Body of pancreas (tissue), 4 donors: Measurements from ENCODE around the gene NEU4. TPM values are rescaled to one million over a fixed set of nuclear protein-coding genes. Genes with fewer than 3 reads are reported as not detected.

Experiments used
- ATAC-seq: fragments of 150-250 bp; one replicate; pipeline ENCODE4 v1.9.1; 2016
- DNase-seq, 4 donors: peaks; one replicate each; pipeline ENCODE4 v3.0.0-alpha.2; 2019
- H3K27ac ChIP-seq, 4 donors: fragments of 200-600 bp; sonication (generic); 1 replicate in 3 of 4; 2 replicates in 1 of 4; pipeline versions ENCODE4 v1.5.1 to v1.6.1; 2016 to 2019; ENCODE audit warnings: mild to moderate bottlenecking in 1 of 4, mixed read lengths in 1 of 4, moderate library complexity in 1 of 4
- H3K27me3 ChIP-seq, 2 donors: fragments of 200-600 bp; sonication (generic); one replicate each; pipeline ENCODE4 v1.6.0; 2016; ENCODE audit warnings: mild to moderate bottlenecking in 1 of 2
- H3K36me3 ChIP-seq, 2 donors: fragments of 200-600 bp; sonication (generic); replicated peaks in 1 of 2; 2 replicates each; pipeline ENCODE4 v1.5.1; 2016; ENCODE audit warnings: low read depth in 2 of 2; ENCODE audit not compliant: insufficient read depth in 1 of 2
- H3K4me1 ChIP-seq: fragments of 200-600 bp; sonication (generic); one replicate; pipeline ENCODE4 v1.6.0; 2016
- H3K4me3 ChIP-seq, 2 donors: fragments of 200-600 bp; sonication (generic); 1 replicate in 1 of 2; 2 replicates in 1 of 2; pipeline ENCODE4 v1.5.1; 2016 to 2019
- H3K9me3 ChIP-seq, 3 donors: fragments of 200-600 bp; sonication (generic); 1 replicate in 2 of 3; 2 replicates in 1 of 3; pipeline ENCODE4 v1.5.1; 2016
- POLR2A ChIP-seq, 3 donors: fragments of 450-650 bp; IDR thresholded peaks; one replicate each; pipeline ENCODE4 v1.6.1; 2016; ENCODE audit warnings: antibody characterized with exemption in 3 of 3, mild to moderate bottlenecking in 2 of 3
- WGBS, 2 donors: methylation state at CpG; one replicate each; pipeline ENCODE4 v1.1.5; 2017; 5-methylcytosine and 5-hydroxymethylcytosine counted together
- intact Hi-C: fragments of 100-400 bp; cut with DNase I; formaldehyde crosslinking; loops from one replicate; pipeline ENCODE4 v1.15.1; 2023
- total RNA-seq, 2 donors: library from RNA; depleted of rRNA; stranded (reverse); fragments of >200 nt; gene quantifications; one replicate each; pipeline ENCODE4 v1.1.0, GENCODE V29; 2016
- TF ChIP-seq, protein P1 (sequence below), 7 experiments: fragments of 450-650 bp in 4 of 7; fragments of 200-600 bp in 3 of 7; sonication (generic) in 3 of 7; IDR thresholded peaks; one replicate each; pipeline ENCODE4 v1.5.1; 2016 to 2019; ENCODE audit warnings: antibody characterized with exemption in 7 of 7

The NEU4 gene
- total RNA-seq, 2 donors from 2014 or later: not detected

DNA sequence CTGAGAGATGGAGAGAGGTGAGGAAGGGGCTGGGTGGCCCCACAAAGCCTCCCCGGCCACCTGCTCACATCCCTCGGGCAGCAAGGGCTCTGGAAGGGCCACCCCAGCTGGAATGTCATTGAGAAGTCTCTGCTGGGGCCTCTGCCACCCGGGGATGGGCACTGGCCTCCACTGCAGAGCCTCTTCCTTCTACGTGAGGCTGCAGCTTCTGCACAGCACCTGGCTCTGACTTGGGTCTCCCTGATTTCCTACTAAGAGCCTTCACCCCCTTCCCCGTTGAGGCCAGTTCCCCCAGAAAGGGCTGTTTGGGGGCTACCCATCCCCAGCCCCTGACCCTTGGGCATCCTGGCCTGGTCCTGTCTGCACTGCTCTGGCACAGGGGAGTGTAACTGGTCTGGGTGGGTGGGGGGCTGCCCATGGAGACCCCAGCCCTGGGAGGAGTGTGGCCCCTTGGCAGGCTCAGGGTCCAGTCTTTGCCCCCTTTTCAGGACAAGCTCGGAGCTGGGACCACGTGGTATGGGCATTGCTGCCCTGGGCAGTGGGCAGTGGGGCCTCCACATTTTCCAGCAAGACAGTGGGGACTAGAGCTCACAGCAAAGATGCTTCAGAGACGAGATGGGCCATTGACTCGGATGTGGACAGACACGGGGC lies 44.1 kb downstream of the NEU4 start:
- no peaks in the 10 kb centered on the region for H3K9me3 ChIP-seq
- no peak for ATAC-seq
- DNase-seq: no peak
- H3K27me3 ChIP-seq: no peaks in the 10 kb centered on the region
- intact Hi-C loops: no loop called here
- H3K36me3 ChIP-seq: no peaks in the 10 kb centered on the region
- WGBS, 2 donors: 92 to 96% methylated on average over 6 to 10 of the region's 10 CpGs
- TF ChIP-seq POLR2A (IDR thresholded peaks at IDR 0.05): no peak
- TF ChIP-seq, protein P1, sequence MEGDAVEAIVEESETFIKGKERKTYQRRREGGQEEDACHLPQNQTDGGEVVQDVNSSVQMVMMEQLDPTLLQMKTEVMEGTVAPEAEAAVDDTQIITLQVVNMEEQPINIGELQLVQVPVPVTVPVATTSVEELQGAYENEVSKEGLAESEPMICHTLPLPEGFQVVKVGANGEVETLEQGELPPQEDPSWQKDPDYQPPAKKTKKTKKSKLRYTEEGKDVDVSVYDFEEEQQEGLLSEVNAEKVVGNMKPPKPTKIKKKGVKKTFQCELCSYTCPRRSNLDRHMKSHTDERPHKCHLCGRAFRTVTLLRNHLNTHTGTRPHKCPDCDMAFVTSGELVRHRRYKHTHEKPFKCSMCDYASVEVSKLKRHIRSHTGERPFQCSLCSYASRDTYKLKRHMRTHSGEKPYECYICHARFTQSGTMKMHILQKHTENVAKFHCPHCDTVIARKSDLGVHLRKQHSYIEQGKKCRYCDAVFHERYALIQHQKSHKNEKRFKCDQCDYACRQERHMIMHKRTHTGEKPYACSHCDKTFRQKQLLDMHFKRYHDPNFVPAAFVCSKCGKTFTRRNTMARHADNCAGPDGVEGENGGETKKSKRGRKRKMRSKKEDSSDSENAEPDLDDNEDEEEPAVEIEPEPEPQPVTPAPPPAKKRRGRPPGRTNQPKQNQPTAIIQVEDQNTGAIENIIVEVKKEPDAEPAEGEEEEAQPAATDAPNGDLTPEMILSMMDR (IDR thresholded peaks at IDR 0.05): no peak
- H3K4me3 ChIP-seq: no peak overlapping the region
- H3K4me1 ChIP-seq: no peaks in the 10 kb centered on the region
- H3K27ac ChIP-seq: no peak overlapping the region

DNA sequence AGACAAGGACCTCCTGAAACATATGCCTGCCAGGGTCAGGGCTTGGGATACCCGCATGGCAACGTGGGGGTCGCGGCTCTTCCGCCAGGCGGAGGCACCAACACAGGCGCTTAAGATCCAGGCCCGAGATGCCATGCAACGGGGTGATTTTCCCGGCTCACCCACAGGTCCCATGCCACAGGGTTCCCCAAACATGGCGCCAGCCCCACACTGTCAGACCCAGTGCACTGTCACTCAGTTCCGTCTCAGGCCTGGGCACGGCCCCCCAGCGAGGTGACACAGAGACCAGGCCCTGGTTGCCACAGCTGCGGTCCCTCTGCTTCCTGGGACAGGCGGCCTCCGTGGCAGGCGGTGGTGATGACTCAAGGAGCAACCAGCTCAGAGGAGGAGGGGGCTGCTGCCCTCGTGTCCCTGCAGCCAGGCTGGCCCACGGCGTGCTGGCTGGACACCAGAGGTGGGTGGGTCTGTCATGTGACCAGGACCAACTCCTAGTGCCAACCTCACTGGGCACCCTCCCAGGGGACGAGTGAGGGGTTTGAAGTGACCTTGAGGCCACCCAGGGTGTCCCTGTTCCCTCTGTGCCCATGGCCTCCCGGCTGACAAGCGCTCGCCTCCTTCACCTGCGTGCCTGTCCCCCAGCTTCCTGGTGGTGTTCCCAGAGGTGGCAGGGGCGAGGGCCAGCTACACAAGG lies 44.8 kb downstream of the NEU4 start:
- H3K27me3 ChIP-seq: no peaks in the 10 kb centered on the region
- H3K27ac ChIP-seq: no peak overlapping the region
- no peaks in the 10 kb centered on the region for H3K4me1 ChIP-seq
- H3K36me3 ChIP-seq: no peaks in the 10 kb centered on the region
- no peak overlapping the region for H3K4me3 ChIP-seq
- TF ChIP-seq, protein P1 (IDR thresholded peaks at IDR 0.05): no peak
- TF ChIP-seq POLR2A (IDR thresholded peaks at IDR 0.05): no peak
- no peaks in the 10 kb centered on the region for H3K9me3 ChIP-seq
- WGBS, 2 donors: 68 to 73% methylated on average over 10 to 27 of the region's 27 CpGs
- peak in 1 of 4 donors; percentile 49 for DNase-seq
- no peak for ATAC-seq
- intact Hi-C loops: no loop called here

DNA sequence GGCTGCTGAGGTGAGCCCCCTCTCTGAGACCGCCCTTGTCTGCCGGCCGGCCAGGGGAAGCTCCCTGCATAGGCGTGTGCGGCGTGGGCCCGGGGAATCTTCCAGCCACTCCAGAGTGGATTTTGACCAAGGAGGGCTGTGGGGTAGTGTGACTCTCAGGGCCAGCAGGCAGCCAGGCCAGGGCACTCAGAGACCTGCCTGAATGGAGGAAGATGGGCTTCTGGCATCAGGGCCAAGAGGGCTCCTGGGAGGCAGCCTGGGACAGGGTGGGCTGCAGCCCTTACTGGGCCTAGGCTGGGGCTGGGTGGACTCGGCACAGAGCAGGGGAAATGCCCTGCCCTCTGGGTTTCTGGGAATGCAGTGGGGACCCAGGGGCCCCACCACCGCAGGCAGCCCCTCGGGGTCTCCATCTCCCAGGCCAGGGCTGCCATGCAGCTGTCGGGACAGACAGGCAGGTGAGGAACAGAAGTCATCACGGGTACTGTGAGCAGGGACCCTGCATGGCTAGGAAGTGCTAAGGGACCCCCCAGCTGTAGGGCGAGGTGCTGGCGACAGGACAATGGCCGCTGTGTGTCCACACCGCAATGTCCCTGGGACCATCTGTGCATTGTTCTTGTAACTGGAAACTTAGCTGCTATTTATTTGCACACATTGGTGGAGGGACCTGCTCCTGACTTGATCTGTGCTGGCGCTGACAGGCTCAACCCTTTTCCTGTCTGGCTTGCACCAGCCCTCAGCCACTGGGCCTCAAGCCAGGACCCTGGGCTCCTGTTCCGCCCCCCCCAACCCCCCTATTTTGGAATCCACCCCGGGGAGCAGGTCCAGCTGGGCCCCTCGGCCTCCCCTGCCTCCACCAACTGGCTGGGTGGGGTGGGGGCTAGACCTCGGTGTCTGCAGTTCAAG lies 45.6 kb downstream of the NEU4 start:
- Histone ChIP-seq H3K36me3 (no peaks in the 10 kb centered on the region), H3K27ac (no peak overlapping the region), H3K4me1 (peaks cover 7% of the 10 kb centered on the region), H3K9me3 (no peaks in the 10 kb centered on the region), H3K27me3 (no peaks in the 10 kb centered on the region), H3K4me3 (no peak overlapping the region)
- TF ChIP-seq POLR2A (IDR thresholded peaks at IDR 0.05): no peak
- TF ChIP-seq, protein P1 (IDR thresholded peaks at IDR 0.05): no peak
- intact Hi-C loops: no loop called here
- ATAC-seq: no peak
- 58 to 62% methylated on average over 10 to 20 of the region's 21 CpGs for WGBS, 2 donors
- DNase-seq: peak in 1 of 4 donors; percentile 20

DNA sequence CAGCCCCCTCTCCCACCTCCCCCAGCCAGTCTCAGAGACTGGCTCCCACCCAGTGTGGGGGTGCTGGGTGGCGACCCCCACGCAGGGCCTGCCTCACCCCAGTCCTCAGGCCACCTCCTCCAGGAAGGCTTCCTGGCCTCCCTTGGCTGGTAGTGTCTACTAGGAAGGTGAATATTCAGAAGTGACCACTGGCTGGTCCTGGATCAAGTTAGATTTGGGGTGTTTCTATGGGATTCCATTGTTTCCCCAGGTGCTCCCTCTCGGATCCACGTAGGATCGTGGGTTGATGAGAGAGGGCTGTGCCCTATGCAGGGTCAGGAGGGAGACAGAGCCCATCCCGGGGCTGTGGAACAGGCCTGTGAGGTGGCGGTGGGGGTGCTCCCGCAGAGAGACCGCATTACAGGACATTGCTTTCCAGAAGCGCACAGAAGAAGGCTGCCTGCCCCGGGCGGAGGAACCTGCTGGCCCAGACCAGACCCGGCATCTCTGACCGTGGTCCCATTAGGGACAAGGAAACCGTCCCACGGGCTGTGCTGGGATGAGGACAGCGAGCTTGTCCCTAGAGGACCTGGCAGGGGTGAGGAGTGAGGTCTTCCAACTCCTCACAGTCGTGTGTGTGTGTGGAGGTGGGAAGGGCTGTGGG lies 46.4 kb downstream of the NEU4 start:
- H3K4me1 ChIP-seq: peaks cover 8% of the 10 kb centered on the region
- no peaks in the 10 kb centered on the region for H3K27me3 ChIP-seq
- H3K27ac ChIP-seq: no peak overlapping the region
- TF ChIP-seq, protein P1 (IDR thresholded peaks at IDR 0.05): no peak
- TF ChIP-seq POLR2A (IDR thresholded peaks at IDR 0.05): no peak
- 81 to 85% methylated on average over 10 to 18 of the region's 18 CpGs for WGBS, 2 donors
- DNase-seq: no peak
- no peaks in the 10 kb centered on the region for H3K9me3 ChIP-seq
- no peak overlapping the region for H3K4me3 ChIP-seq
- H3K36me3 ChIP-seq: no peaks in the 10 kb centered on the region
- intact Hi-C loops: no loop called here
- ATAC-seq: no peak
